HepG2 (cell line): ENCODE data around the gene DYNC2LI1. TPM values are rescaled to one million over a fixed set of nuclear protein-coding genes. Genes with fewer than 3 reads are reported as not detected.

Source experiments
- ARNTL ChIP-seq: sonication (generic); formaldehyde crosslinking; IDR thresholded peaks from 2 replicates; pipeline ENCODE4 v1.4.0; 2020; ENCODE audit warnings: mild to moderate bottlenecking, missing genetic modification reagents
- ATRX ChIP-seq: sonication (generic); formaldehyde crosslinking; IDR thresholded peaks from 2 replicates; pipeline ENCODE4 v1.4.0; 2020; ENCODE audit warnings: missing genetic modification reagents, borderline replicate concordance
- ESRRA ChIP-seq: sonication (generic); formaldehyde crosslinking; IDR thresholded peaks from 2 replicates; pipeline ENCODE4 v1.5.1; 2020; ENCODE audit warnings: mild to moderate bottlenecking, low read depth, missing genetic modification reagents
- NFE2 ChIP-seq: sonication (generic); formaldehyde crosslinking; IDR thresholded peaks from 2 replicates; pipeline ENCODE4 v1.4.0; 2020; ENCODE audit warnings: missing genetic modification reagents
- NKX3-1 ChIP-seq: sonication (generic); formaldehyde crosslinking; IDR thresholded peaks from 2 replicates; pipeline ENCODE4 v1.5.0; 2020; ENCODE audit warnings: missing genetic modification reagents
- RFX1 ChIP-seq: fragments of 450-650 bp; IDR thresholded peaks from 2 replicates; pipeline ENCODE4 v1.6.1; 2017
- ZC3H13 ChIP-seq: sonication (generic); formaldehyde crosslinking; IDR thresholded peaks from 2 replicates; pipeline ENCODE4 v1.8.1; 2023; ENCODE audit warnings: mild to moderate bottlenecking, missing genetic modification reagents, moderate library complexity
- ZKSCAN1 ChIP-seq: fragments of 150-350 bp; IDR thresholded peaks from 2 replicates; pipeline ENCODE4 v1.6.1; 2014; ENCODE audit warnings: low read length
- ZNF292 ChIP-seq: sonication (generic); formaldehyde crosslinking; IDR thresholded peaks from 2 replicates; pipeline ENCODE4 v1.8.1; 2022; ENCODE audit warnings: mild to moderate bottlenecking, low read depth, missing genetic modification reagents, borderline replicate concordance
- ZNF577 ChIP-seq: sonication (generic); formaldehyde crosslinking; IDR thresholded peaks from 2 replicates; pipeline ENCODE4 v1.4.0; 2020; ENCODE audit warnings: mild to moderate bottlenecking, low read depth, missing genetic modification reagents, borderline replicate concordance
- polyA plus RNA-seq, 8 experiments: library from polyadenylated mRNA; depleted of rRNA in 3 of 8; stranded (reverse) in 7 of 8; unstranded in 1 of 8; fragments of >200 nt; fragmentation: Illumina TruSeq in 4 of 8; extraction: Trizol in 4 of 8; gene quantifications; 2 replicates each; pipeline versions ENCODE4 v1.2.1 to v1.2.3, GENCODE V29; 2011 to 2016; ENCODE audit warnings: low read depth in 4 of 8, missing spikeins in 1 of 8, mixed read lengths in 1 of 8; ENCODE audit not compliant: insufficient read depth in 1 of 8
- total RNA-seq, 5 experiments: library from RNA; depleted of rRNA; stranded (reverse); fragments of >200 nt; fragmentation: Illumina TruSeq; extraction: Trizol; gene quantifications; 2 replicates each; pipeline ENCODE4 v1.2.3, GENCODE V29; 2016; ENCODE audit warnings: low read depth in 1 of 5
- TF ChIP-seq, protein P1 (sequence below): sonication (generic); formaldehyde crosslinking; IDR thresholded peaks from 2 replicates; pipeline ENCODE4 v1.4.0; 2020; ENCODE audit warnings: missing genetic modification reagents, borderline replicate concordance
- TF ChIP-seq, protein P2 (sequence below): sonication (generic); formaldehyde crosslinking; IDR thresholded peaks from 2 replicates; pipeline ENCODE4 v1.8.0; 2022; ENCODE audit warnings: missing genetic modification reagents, mild to moderate bottlenecking, inconsistent platforms, borderline replicate concordance
- TF ChIP-seq, protein P3 (sequence below), 2 experiments: sonication (generic) in 1 of 2; formaldehyde crosslinking in 1 of 2; IDR thresholded peaks; 2 replicates each; pipeline versions ENCODE4 v1.5.1 to v1.6.1; 2011 to 2020; ENCODE audit warnings: borderline replicate concordance in 1 of 2, low read depth in 1 of 2, low read length in 1 of 2, mild to moderate bottlenecking in 1 of 2, missing genetic modification reagents in 1 of 2, moderate library complexity in 1 of 2
- TF ChIP-seq, protein P4 (sequence below): sonication (generic); IDR thresholded peaks from 2 replicates; pipeline ENCODE4 v1.6.1; 2016; ENCODE audit warnings: low read depth, borderline replicate concordance
- TF ChIP-seq, protein P5 (sequence below): sonication (generic); formaldehyde crosslinking; IDR thresholded peaks from 2 replicates; pipeline ENCODE4 v1.5.1; 2020; ENCODE audit warnings: missing genetic modification reagents, mild to moderate bottlenecking, borderline replicate concordance

Gene DYNC2LI1
- total and polyA plus RNA-seq, 2 of the 13 experiments (the other 11 are each of a cell fraction or from before 2014, with no cell fraction given): 16.9 to 23.2 TPM

DNA sequence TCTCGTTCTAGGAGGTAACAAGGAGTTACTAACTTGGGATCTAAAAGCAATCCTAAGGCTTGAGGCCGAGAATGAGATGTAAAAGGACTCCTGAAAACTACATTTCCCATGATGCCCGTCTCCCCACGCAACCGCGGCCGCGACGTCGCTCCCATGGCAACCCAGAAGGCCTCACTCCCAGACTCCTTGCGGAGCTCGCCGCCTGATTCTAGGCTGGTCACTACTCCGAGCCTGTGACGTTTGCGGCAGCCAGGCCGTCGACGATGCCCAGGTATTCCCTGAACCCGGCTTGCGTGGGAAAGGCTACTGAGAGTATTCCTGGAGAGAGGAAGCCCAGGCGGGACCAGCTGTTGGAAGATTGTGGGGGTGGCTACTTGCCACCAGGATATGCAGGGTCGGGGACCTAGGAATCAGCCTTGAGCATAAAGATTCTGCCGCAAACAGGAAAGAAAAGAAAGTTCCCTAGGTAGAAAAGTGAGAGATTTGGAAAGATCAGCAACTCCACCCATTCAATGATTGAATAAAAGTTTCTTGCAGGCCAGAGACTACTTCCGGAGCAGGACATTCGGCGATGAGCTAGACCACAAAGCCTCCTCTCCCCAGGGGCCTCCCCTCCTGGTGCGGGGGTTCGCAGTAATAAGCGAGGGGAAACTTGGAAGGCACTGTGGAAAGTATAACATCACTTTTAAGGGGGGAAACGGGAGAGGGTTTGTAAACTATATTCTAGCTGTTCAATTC is at the start of gene DYNC2LI1 (continued):
- TF ChIP-seq, protein P1, sequence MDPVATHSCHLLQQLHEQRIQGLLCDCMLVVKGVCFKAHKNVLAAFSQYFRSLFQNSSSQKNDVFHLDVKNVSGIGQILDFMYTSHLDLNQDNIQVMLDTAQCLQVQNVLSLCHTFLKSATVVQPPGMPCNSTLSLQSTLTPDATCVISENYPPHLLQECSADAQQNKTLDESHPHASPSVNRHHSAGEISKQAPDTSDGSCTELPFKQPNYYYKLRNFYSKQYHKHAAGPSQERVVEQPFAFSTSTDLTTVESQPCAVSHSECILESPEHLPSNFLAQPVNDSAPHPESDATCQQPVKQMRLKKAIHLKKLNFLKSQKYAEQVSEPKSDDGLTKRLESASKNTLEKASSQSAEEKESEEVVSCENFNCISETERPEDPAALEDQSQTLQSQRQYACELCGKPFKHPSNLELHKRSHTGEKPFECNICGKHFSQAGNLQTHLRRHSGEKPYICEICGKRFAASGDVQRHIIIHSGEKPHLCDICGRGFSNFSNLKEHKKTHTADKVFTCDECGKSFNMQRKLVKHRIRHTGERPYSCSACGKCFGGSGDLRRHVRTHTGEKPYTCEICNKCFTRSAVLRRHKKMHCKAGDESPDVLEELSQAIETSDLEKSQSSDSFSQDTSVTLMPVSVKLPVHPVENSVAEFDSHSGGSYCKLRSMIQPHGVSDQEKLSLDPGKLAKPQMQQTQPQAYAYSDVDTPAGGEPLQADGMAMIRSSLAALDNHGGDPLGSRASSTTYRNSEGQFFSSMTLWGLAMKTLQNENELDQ (CRISPR knock-in tag): no peak
- TF ChIP-seq, protein P2, sequence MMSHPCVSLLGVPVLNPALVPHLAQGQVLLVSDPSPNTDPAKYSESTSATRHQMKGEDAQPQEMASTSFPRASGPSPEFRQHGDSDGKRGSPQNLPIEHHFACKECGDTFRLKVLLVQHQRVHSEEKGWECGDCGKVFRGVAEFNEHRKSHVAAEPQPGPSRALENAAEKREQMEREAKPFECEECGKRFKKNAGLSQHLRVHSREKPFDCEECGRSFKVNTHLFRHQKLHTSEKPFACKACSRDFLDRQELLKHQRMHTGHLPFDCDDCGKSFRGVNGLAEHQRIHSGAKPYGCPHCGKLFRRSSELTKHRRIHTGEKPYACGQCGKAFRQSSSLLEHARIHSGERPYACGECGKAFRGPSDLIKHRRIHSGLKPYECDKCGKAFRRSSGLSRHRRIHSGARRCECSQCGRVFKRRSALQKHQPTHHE (CRISPR knock-in tag): no peak
- TF ChIP-seq, protein P3, sequence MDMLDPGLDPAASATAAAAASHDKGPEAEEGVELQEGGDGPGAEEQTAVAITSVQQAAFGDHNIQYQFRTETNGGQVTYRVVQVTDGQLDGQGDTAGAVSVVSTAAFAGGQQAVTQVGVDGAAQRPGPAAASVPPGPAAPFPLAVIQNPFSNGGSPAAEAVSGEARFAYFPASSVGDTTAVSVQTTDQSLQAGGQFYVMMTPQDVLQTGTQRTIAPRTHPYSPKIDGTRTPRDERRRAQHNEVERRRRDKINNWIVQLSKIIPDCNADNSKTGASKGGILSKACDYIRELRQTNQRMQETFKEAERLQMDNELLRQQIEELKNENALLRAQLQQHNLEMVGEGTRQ (IDR thresholded peaks at IDR 0.05; ENCODE audit: low read depth, low read length): no peak
- TF ChIP-seq, protein P3 (CRISPR knock-in tag; IDR thresholded peaks at IDR 0.05; ENCODE audit: borderline replicate concordance): no peak
- no peak for TF ChIP-seq ZNF577
- peak; percentile 42; the same call in 1 of the 2 replicates for TF ChIP-seq ARNTL (CRISPR knock-in tag)
- TF ChIP-seq NFE2: no peak
- no peak for TF ChIP-seq ATRX (CRISPR knock-in tag)
- no peak; the same call in 1 of the 2 replicates for TF ChIP-seq ESRRA (CRISPR knock-in tag)
- no peak for TF ChIP-seq NKX3-1 (CRISPR knock-in tag)
- TF ChIP-seq, protein P4, sequence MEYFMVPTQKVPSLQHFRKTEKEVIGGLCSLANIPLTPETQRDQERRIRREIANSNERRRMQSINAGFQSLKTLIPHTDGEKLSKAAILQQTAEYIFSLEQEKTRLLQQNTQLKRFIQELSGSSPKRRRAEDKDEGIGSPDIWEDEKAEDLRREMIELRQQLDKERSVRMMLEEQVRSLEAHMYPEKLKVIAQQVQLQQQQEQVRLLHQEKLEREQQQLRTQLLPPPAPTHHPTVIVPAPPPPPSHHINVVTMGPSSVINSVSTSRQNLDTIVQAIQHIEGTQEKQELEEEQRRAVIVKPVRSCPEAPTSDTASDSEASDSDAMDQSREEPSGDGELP: peak; percentile 71; the same call in 1 of the 2 replicates
- TF ChIP-seq ZC3H13 (CRISPR knock-in tag): no peak
- peak; percentile 97 for TF ChIP-seq RFX1
- no peak for TF ChIP-seq ZNF292 (CRISPR knock-in tag)
- TF ChIP-seq, protein P5, sequence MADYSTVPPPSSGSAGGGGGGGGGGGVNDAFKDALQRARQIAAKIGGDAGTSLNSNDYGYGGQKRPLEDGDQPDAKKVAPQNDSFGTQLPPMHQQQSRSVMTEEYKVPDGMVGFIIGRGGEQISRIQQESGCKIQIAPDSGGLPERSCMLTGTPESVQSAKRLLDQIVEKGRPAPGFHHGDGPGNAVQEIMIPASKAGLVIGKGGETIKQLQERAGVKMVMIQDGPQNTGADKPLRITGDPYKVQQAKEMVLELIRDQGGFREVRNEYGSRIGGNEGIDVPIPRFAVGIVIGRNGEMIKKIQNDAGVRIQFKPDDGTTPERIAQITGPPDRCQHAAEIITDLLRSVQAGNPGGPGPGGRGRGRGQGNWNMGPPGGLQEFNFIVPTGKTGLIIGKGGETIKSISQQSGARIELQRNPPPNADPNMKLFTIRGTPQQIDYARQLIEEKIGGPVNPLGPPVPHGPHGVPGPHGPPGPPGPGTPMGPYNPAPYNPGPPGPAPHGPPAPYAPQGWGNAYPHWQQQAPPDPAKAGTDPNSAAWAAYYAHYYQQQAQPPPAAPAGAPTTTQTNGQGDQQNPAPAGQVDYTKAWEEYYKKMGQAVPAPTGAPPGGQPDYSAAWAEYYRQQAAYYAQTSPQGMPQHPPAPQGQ (CRISPR knock-in tag): no peak
- TF ChIP-seq ZKSCAN1: 0 out of 2 replicates have a peak, but pooled peaks have one; percentile 31
